Neural crest cell (in vitro differentiated cells): ENCODE measurements around the gene ERVK3-1. TPM values are rescaled to one million over a fixed set of nuclear protein-coding genes. Genes with fewer than 3 reads are reported as not detected.

Source experiments
- DNase-seq: peaks from one replicate; pipeline ENCODE4 v3.0.0; 2021; ENCODE audit warnings: low read depth, mixed read lengths, low spot score
- H3K27ac Mint-ChIP-seq: one replicate; pipeline ENCODE4 v1.8.0; 2021; ENCODE audit warnings: mild to moderate bottlenecking, mixed read lengths; ENCODE audit not compliant: unreplicated experiment
- H3K27me3 Mint-ChIP-seq: 2 replicates; pipeline ENCODE4 v1.8.0; 2021; ENCODE audit warnings: low read depth, mild to moderate bottlenecking, mixed read lengths
- H3K36me3 Mint-ChIP-seq: 2 replicates; pipeline ENCODE4 v1.8.0; 2021; ENCODE audit warnings: low read depth, mild to moderate bottlenecking, mixed read lengths
- H3K4me1 Mint-ChIP-seq: 2 replicates; pipeline ENCODE4 v1.8.0; 2021; ENCODE audit warnings: mixed read lengths
- H3K4me3 Mint-ChIP-seq: one replicate; pipeline ENCODE4 v1.8.0; 2021; ENCODE audit warnings: mild to moderate bottlenecking, mixed read lengths
- H3K9me3 Mint-ChIP-seq: 2 replicates; pipeline ENCODE4 v1.8.0; 2021; ENCODE audit warnings: mixed read lengths
- CTCF ChIP-seq: fragments of 200-600 bp; sonication (generic); conservative IDR thresholded peaks from 2 replicates; pipeline ENCODE4 v1.5.0; 2021; ENCODE audit warnings: antibody characterized with exemption, mild to moderate bottlenecking
- total RNA-seq: library from RNA; stranded (reverse); gene quantifications from 2 replicates; pipeline ENCODE4 v1.2.1, GENCODE V29; 2021

Gene ERVK3-1
- total RNA-seq, 1 donor from 2014 or later = 47.6 TPM

- Mint-ChIP-seq H3K27ac (no peak overlapping the region), H3K4me1 (no peaks in the 10 kb centered on the region), H3K9me3 (peaks cover 28% of the 10 kb centered on the region), H3K4me3 (no peak overlapping the region), H3K36me3 (peaks cover 72% of the 10 kb centered on the region), H3K27me3 (peaks cover 14% of the 10 kb centered on the region)
- no peak for TF ChIP-seq CTCF
- no peak for DNase-seq
Observed at GRCh38 chr19:58265100-58265499, 40.1 kb upstream of the ERVK3-1 start.

- Mint-ChIP-seq H3K4me3 (peak overlapping the region; percentile 54), H3K4me1 (no peaks in the 10 kb centered on the region), H3K27ac (no peak overlapping the region), H3K27me3 (peaks cover 9% of the 10 kb centered on the region), H3K36me3 (peaks cover 63% of the 10 kb centered on the region), H3K9me3 (peaks cover 24% of the 10 kb centered on the region)
- DNase-seq = no peak
- TF ChIP-seq CTCF = no peak
Observed at GRCh38 chr19:58268344-58268743, 36.8 kb upstream of the ERVK3-1 start.

GRCh38 chr19:58274771-58275201, 30.4 kb upstream of the ERVK3-1 start:
- Mint-ChIP-seq H3K27ac (no peak overlapping the region), H3K27me3 (peaks cover 10% of the 10 kb centered on the region), H3K9me3 (peaks cover 29% of the 10 kb centered on the region), H3K36me3 (peaks cover 65% of the 10 kb centered on the region), H3K4me3 (peak overlapping the region; percentile 78), H3K4me1 (peaks cover 14% of the 10 kb centered on the region)
- no peak for TF ChIP-seq CTCF
- no peak for DNase-seq

GRCh38 chr19:58275564-58275963, 29.6 kb upstream of the ERVK3-1 start:
- peaks cover 22% of the 10 kb centered on the region for H3K4me1 Mint-ChIP-seq
- peak overlapping the region; percentile 31 for H3K4me3 Mint-ChIP-seq
- peaks cover 10% of the 10 kb centered on the region for H3K27me3 Mint-ChIP-seq
- H3K9me3 Mint-ChIP-seq = peaks cover 24% of the 10 kb centered on the region
- DNase-seq = no peak
- H3K27ac Mint-ChIP-seq = no peak overlapping the region
- TF ChIP-seq CTCF = no peak
- peaks cover 66% of the 10 kb centered on the region for H3K36me3 Mint-ChIP-seq

- DNase-seq = no peak
- H3K36me3 Mint-ChIP-seq = peaks cover 64% of the 10 kb centered on the region
- TF ChIP-seq CTCF = no peak
- H3K27me3 Mint-ChIP-seq = peaks cover 5% of the 10 kb centered on the region
- H3K4me3 Mint-ChIP-seq = peak overlapping the region; percentile 80
- no peak overlapping the region for H3K27ac Mint-ChIP-seq
- H3K4me1 Mint-ChIP-seq = peaks cover 34% of the 10 kb centered on the region
- H3K9me3 Mint-ChIP-seq = peaks cover 15% of the 10 kb centered on the region
Observed at GRCh38 chr19:58277197-58277596, 28.0 kb upstream of the ERVK3-1 start.
